Thyroid gland (tissue), 4 donors: ENCODE data around the gene NUP188.

Source experiments
- CTCF ChIP-seq, 6 experiments: fragments of 200-600 bp in 3 of 6; fragments of 450-650 bp in 3 of 6; sonication (generic) in 3 of 6; IDR thresholded peaks; one replicate each; pipeline ENCODE4 v1.5.1; 2016 to 2019; ENCODE audit warnings: antibody characterized with exemption in 6 of 6, mild to moderate bottlenecking in 2 of 6, inconsistent platforms in 1 of 6, moderate library complexity in 1 of 6
- POLR2A ChIP-seq, 2 donors: fragments of 450-650 bp; IDR thresholded peaks; one replicate each; pipeline ENCODE4 v1.6.1; 2017; ENCODE audit warnings: antibody characterized with exemption in 2 of 2, mild to moderate bottlenecking in 2 of 2, moderate library complexity in 1 of 2

- TF ChIP-seq CTCF (IDR thresholded peaks at IDR 0.05): peak in 1 of 6 experiments; percentile 3
- no peak for TF ChIP-seq POLR2A (IDR thresholded peaks at IDR 0.05)
These were observed 59.7 kb downstream of the NUP188 start for GRCh38 chr9:129007035-129007765.
